GM13977 (cell line): ENCODE results near the gene KLF4.

ENCODE experiments used
- DNase-seq: peaks from one replicate; pipeline ENCODE4 v3.0.0; 2012; ENCODE audit warnings: low spot score
- CTCF ChIP-seq: IDR thresholded peaks from 2 replicates; pipeline ENCODE4 v1.5.1; 2012; ENCODE audit warnings: mild to moderate bottlenecking, control low read depth; ENCODE audit not compliant: insufficient read depth; ENCODE audit errors: extremely low read depth, missing control alignments
- in situ Hi-C: fragments of 300-500 bp; cut with MboI; formaldehyde crosslinking; loops from one replicate; pipeline ENCODE4 v1.12.0; 2022; ENCODE audit warnings: low sequenced_read_pairs, low pct_unique_long_range_greater_than_20kb, mixed read lengths, inconsistent platforms; ENCODE audit not compliant: unreplicated experiment

The KLF4 gene

DNA sequence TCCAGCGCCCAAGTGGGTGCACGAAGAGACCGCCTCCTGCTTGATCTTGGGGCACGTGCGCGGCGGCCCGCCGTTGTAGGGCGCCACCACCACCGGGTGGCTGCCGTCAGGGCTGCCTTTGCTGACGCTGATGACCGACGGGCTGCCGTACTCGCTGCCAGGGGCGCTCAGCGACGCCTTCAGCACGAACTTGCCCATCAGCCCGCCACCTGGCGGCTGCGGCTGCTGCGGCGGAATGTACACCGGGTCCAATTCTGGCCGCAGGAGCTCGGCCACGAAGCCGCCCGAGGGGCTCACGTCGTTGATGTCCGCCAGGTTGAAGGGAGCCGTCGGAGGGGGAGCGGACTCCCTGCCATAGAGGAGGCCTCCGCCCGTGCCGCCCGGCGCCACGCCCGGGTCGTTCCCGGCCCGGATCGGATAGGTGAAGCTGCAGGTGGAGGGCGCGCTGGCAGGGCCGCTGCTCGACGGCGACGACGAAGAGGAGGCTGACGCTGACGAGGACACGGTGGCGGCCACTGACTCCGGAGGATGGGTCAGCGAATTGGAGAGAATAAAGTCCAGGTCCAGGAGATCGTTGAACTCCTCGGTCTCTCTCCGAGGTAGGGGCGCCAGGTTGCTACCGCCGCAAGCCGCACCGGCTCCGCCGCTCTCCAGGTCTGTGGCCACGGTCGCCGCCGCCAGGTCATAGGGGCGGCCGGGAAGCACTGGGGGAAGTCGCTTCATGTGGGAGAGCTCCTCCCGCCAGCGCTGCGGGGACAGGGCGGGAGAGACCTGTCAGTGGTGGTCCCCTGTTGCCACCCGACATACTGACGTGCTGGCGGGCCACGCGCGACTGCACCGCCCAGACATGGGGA is 1.8 kb downstream of the KLF4 start:
- peak; percentile 46 for TF ChIP-seq CTCF
- DNase-seq, result peak; percentile 43
- in situ Hi-C loops, result no loop called here

GRCh38 chr9:107486674-107487520 is 2.7 kb downstream of the KLF4 start:
- in situ Hi-C loops, result no loop called here
- TF ChIP-seq CTCF, result no peak
- no peak for DNase-seq

DNA sequence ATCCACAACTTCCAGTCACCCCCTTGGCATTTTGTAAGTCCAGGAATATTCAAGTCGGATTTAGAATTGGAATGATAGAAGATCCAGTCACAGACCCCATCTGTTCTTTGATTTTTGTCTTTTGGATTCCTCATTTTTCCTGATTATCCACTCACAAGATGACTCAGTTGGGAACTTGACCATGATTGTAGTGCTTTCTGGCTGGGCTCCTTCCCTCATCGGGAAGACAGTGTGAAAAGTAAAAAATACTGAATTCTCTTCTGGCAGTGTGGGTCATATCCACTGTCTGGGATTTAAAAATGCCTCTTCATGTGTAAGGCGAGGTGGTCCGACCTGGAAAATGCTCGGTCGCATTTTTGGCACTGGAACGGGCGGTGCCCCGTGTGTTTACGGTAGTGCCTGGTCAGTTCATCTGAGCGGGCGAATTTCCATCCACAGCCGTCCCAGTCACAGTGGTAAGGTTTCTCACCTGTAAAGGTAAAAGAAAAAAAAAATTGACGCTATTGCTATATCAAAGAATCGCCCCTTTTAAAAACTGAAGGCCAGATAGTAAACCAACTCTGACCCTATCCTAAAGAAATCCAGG is 4.0 kb downstream of the KLF4 start:
- no peak for DNase-seq
- TF ChIP-seq CTCF, result peak; percentile 0
- in situ Hi-C loops, result no loop called here

DNA sequence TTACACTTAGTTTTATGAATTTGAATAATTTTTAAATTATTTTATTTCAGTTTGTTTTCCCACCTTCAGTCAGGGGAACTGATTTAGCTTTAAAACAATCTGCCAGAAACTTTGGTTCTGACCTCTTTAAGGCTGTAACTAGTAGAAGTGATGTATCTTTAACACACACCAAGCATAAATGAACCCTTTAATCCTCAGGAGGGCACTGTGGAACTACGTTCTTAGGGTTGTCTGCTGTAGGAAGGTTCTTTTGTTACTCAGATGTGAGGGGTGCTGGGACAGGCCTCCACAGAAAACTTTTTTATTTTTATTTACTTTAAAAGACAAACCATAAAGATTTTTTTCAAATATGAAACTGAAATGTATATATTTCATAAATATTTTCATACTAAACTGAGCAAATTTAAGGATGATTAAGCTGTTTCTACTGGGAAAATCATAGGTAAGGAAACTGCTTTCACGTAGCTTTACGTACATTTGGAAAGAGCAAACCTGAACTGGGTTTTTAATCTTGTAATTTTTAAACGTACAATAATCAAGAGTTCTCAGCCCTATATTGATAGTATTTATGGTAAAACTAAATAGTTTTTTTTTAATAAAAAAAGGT is 5.3 kb downstream of the KLF4 start:
- TF ChIP-seq CTCF, result peak; percentile 54
- in situ Hi-C loops, result no loop called here
- peak; percentile 67 for DNase-seq

GRCh38 chr9:107483666-107484065 is 5.9 kb downstream of the KLF4 start:
- TF ChIP-seq CTCF, result no peak
- in situ Hi-C loops, result no loop called here
- no peak for DNase-seq

DNA sequence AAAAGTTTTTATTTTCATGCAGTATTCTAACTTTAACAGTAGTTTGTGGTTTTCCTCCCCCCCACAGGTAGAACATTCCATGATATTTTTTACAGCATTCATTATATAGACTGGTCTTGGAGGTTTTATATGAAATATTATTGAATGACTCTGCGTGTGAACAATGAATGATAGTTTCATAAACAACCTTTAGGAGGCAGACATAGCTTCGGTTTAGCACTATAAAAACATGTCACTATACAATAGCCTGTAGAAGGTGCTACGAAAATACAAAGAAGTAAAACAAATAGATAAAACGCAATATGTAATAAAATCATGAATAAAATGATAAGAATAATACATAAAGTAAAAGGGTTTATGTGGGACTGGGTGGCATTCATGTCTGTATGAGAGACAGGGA is 8.5 kb downstream of the KLF4 start:
- TF ChIP-seq CTCF, result no peak
- in situ Hi-C loops, result no loop called here
- DNase-seq, result no peak
